ENCODE measurements around the gene ETF1.
"Not testable (repeated sequence)": the region's sequence is repeated elsewhere in the genome, so short reads cannot be mapped to it uniquely, and the experiment has no call there.

ETF1 gene

GRCh38 chr5:138503487-138504270 is 39.4 kb downstream of the ETF1 start:
- DNase-seq: peak in 32 of 42 donors; percentile 8 to 83 (median 58)

GRCh38 chr5:138502521-138502920 is 40.5 kb downstream of the ETF1 start:
- no peak for DNase-seq
- intact Hi-C loops (cut with DNase I): no loop called here

More at GRCh38 chr5:138503487-138504270, 39.4 kb downstream of the ETF1 start:
- intact Hi-C loops (cut with DNase I): no loop called here

GRCh38 chr5:138502121-138502520 is 40.9 kb downstream of the ETF1 start:
- DNase-seq: no peak

GRCh38 chr5:138498376-138498775 is 44.7 kb downstream of the ETF1 start:
- intact Hi-C loops (cut with DNase I): no loop called here

More at GRCh38 chr5:138502121-138502520, 40.9 kb downstream of the ETF1 start:
- intact Hi-C loops (cut with DNase I): no loop called here

GRCh38 chr5:138495351-138495750 is 47.7 kb downstream of the ETF1 start:
- intact Hi-C loops (cut with DNase I): no loop called here
- DNase-seq: no peak

More at GRCh38 chr5:138498376-138498775, 44.7 kb downstream of the ETF1 start:
- no peak for DNase-seq

GRCh38 chr5:138492560-138493045 is 50.4 kb downstream of the ETF1 start:
- intact Hi-C loops (cut with DNase I): loop anchor here (1.0 kb wide), 1 partner anchor 28 kb away; no protein-coding TSS in a partner anchor

GRCh38 chr5:138491669-138492559 is 51.1 kb downstream of the ETF1 start:
- intact Hi-C loops (cut with DNase I): loop anchor here (1.0 kb wide), 1 partner anchor 28 kb away; no protein-coding TSS in a partner anchor
- DNase-seq: peak; percentile 74 to 97 (median 93)

More at GRCh38 chr5:138492560-138493045, 50.4 kb downstream of the ETF1 start:
- DNase-seq: no peak

GRCh38 chr5:138491284-138491648 is 51.8 kb downstream of the ETF1 start:
- intact Hi-C loops (cut with DNase I): no loop called here
- peak in 25 of 42 donors; percentile 10 to 72 (median 43) for DNase-seq

- DNase-seq: peak in 15 of 42 donors; percentile 16 to 63 (median 36)
- intact Hi-C loops (cut with DNase I): no loop called here
Observed at GRCh38 chr5:138490648-138491283, 52.3 kb downstream of the ETF1 start.

GRCh38 chr5:138489683-138490061 is 53.4 kb downstream of the ETF1 start:
- DNase-seq: peak in 37 of 42 donors; percentile 25 to 86 (median 62)
- intact Hi-C loops (cut with DNase I): no loop called here

- DNase-seq: no peak
- intact Hi-C loops (cut with DNase I): no loop called here
Observed at GRCh38 chr5:138488481-138488945, 54.5 kb downstream of the ETF1 start.

- DNase-seq: no peak
- intact Hi-C loops (cut with DNase I): no loop called here
Observed at GRCh38 chr5:138482638-138483037, 60.4 kb downstream of the ETF1 start.

- intact Hi-C loops (cut with DNase I): no loop called here
- DNase-seq: no peak
Observed at GRCh38 chr5:138476918-138477317, 66.1 kb downstream of the ETF1 start.

GRCh38 chr5:138473151-138473550 is 69.9 kb downstream of the ETF1 start:
- DNase-seq; intact Hi-C loops (cut with DNase I): not testable (repeated sequence)

- intact Hi-C loops (cut with DNase I): no loop called here
- no peak for DNase-seq
Observed at GRCh38 chr5:138472353-138472752, 70.7 kb downstream of the ETF1 start.

GRCh38 chr5:138471052-138471361 is 72.0 kb downstream of the ETF1 start:
- no peak for DNase-seq
- intact Hi-C loops (cut with DNase I): no loop called here

- DNase-seq: no peak
Observed at GRCh38 chr5:138470322-138471051, 72.5 kb downstream of the ETF1 start.

GRCh38 chr5:138469540-138470321 is 73.3 kb downstream of the ETF1 start:
- intact Hi-C loops (cut with DNase I): loop anchor here (10.0 kb wide), 1 partner anchor 105 kb away; the partner anchor contains the start of gene HSPA9
- DNase-seq: no peak

More at GRCh38 chr5:138470322-138471051, 72.5 kb downstream of the ETF1 start:
- intact Hi-C loops (cut with DNase I): no loop called here
